ENCODE data around the gene RGMA.
"Not testable (repeated sequence)": the region's sequence is repeated elsewhere in the genome, so short reads cannot be mapped to it uniquely, and the experiment has no call there.

DNA sequence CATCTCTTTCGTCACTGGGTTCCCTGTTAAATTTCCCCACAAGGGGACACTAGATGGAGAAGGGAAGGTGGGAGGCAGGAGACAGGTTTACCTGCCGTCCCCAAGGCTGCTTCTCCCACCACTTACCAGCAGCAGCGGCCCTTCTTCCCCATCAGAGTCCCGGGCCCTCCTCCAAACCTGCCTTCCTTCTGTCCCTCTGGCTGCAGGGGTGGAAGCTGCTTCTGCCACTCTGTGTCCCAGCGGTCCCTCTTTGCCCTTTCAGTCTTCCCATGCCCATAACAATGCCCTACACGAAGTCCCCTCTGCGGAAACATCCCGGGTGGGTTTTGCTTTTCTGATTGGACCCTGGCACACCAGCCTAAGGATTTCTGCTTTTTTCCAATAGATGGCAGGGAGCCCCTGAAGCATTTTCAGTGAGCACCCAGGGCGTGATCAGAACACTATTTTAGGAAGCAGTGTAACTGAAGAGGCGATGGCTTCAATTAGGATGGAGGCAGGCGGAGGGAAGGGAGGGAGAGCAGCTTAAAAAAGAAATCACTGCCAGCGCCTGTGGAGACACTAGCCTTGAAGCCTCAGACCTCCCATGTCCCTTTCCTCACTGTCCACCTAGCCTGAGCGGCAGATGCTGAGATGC lies 26.3 kb downstream of the RGMA start:
- not testable (repeated sequence) for TF ChIP-seq FOSL1 (IDR thresholded peaks at IDR 0.05; ENCODE audit: low read depth); SP1 (IDR thresholded peaks at IDR 0.05; ENCODE audit: low read depth); SIN3A (IDR thresholded peaks at IDR 0.05; ENCODE audit: low read depth); POLR2AphosphoS5 (IDR thresholded peaks at IDR 0.05; ENCODE audit: low read depth, low read length); EZH2 (IDR thresholded peaks at IDR 0.05)
- TF ChIP-seq, protein P1, sequence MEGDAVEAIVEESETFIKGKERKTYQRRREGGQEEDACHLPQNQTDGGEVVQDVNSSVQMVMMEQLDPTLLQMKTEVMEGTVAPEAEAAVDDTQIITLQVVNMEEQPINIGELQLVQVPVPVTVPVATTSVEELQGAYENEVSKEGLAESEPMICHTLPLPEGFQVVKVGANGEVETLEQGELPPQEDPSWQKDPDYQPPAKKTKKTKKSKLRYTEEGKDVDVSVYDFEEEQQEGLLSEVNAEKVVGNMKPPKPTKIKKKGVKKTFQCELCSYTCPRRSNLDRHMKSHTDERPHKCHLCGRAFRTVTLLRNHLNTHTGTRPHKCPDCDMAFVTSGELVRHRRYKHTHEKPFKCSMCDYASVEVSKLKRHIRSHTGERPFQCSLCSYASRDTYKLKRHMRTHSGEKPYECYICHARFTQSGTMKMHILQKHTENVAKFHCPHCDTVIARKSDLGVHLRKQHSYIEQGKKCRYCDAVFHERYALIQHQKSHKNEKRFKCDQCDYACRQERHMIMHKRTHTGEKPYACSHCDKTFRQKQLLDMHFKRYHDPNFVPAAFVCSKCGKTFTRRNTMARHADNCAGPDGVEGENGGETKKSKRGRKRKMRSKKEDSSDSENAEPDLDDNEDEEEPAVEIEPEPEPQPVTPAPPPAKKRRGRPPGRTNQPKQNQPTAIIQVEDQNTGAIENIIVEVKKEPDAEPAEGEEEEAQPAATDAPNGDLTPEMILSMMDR (IDR thresholded peaks at IDR 0.05 in 2 of 3, conservative IDR thresholded peaks at IDR 0.05 in 1 of 3; ENCODE audit: borderline replicate concordance in 1 of 3, insufficient read depth in 1 of 3, low read depth in 2 of 3, low read length in 2 of 3): not testable (repeated sequence)
